PFSK-1 (cell line): ENCODE measurements around the gene NUBPL.

Source experiments
- FOXP2 ChIP-seq: optimal IDR thresholded peaks from 2 replicates; pipeline ENCODE3; 2011; ENCODE audit warnings: borderline replicate concordance, control low read depth, inconsistent platforms; ENCODE audit not compliant: insufficient read depth; ENCODE audit errors: extremely low read length, extremely low read depth
- POLR2AphosphoS5 ChIP-seq: IDR thresholded peaks from 2 replicates; pipeline ENCODE4 v1.6.1; 2012; ENCODE audit warnings: low read depth, mild to moderate bottlenecking, control low read depth, low read length, moderate library complexity
- SIN3A ChIP-seq: IDR thresholded peaks from 2 replicates; pipeline ENCODE4 v1.6.1; 2012; ENCODE audit warnings: mild to moderate bottlenecking, low read length, moderate library complexity, borderline replicate concordance; ENCODE audit not compliant: insufficient read depth
- TAF1 ChIP-seq: IDR thresholded peaks from 2 replicates; pipeline ENCODE4 v1.6.1; 2012; ENCODE audit warnings: low read length, control low read depth, borderline replicate concordance; ENCODE audit not compliant: insufficient read depth
- TF ChIP-seq, protein P1 (sequence below), 2 experiments: IDR thresholded peaks; 2 replicates each; pipeline versions ENCODE4 v1.6.1 to v1.8.0; 2011 to 2012; ENCODE audit warnings: low read depth in 2 of 2, low read length in 2 of 2, control low read depth in 1 of 2, inconsistent platforms in 1 of 2, mild to moderate bottlenecking in 1 of 2, moderate library complexity in 1 of 2; ENCODE audit not compliant: insufficient read depth in 1 of 2

NUBPL gene

DNA sequence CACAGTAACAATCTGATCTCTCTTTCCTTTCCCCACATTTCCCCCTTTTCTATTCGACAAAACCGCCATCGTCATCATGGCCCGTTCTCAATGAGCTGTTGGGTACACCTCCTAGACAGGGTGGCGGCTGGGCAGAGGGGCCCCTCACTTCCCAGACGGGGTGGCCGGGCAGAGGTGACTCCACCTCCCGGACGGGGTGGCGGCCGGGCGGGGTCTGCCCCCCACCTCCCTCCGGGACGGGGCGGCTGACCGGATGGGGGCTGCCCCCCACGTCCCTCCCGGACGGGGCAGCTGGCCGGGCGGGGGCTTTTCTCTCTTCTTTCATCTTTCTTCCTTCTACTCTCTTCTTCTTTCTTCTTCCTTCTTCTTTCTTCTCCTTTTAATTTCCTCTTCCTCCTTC is 1.3 kb upstream of the NUBPL start:
- TF ChIP-seq POLR2AphosphoS5 (no peak), TAF1 (no peak), FOXP2 (no peak), SIN3A (no peak)
- TF ChIP-seq, protein P1, sequence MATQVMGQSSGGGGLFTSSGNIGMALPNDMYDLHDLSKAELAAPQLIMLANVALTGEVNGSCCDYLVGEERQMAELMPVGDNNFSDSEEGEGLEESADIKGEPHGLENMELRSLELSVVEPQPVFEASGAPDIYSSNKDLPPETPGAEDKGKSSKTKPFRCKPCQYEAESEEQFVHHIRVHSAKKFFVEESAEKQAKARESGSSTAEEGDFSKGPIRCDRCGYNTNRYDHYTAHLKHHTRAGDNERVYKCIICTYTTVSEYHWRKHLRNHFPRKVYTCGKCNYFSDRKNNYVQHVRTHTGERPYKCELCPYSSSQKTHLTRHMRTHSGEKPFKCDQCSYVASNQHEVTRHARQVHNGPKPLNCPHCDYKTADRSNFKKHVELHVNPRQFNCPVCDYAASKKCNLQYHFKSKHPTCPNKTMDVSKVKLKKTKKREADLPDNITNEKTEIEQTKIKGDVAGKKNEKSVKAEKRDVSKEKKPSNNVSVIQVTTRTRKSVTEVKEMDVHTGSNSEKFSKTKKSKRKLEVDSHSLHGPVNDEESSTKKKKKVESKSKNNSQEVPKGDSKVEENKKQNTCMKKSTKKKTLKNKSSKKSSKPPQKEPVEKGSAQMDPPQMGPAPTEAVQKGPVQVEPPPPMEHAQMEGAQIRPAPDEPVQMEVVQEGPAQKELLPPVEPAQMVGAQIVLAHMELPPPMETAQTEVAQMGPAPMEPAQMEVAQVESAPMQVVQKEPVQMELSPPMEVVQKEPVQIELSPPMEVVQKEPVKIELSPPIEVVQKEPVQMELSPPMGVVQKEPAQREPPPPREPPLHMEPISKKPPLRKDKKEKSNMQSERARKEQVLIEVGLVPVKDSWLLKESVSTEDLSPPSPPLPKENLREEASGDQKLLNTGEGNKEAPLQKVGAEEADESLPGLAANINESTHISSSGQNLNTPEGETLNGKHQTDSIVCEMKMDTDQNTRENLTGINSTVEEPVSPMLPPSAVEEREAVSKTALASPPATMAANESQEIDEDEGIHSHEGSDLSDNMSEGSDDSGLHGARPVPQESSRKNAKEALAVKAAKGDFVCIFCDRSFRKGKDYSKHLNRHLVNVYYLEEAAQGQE (IDR thresholded peaks at IDR 0.05; ENCODE audit: insufficient read depth in 1 of 2, low read depth in 2 of 2, low read length in 2 of 2) = no peak

DNA sequence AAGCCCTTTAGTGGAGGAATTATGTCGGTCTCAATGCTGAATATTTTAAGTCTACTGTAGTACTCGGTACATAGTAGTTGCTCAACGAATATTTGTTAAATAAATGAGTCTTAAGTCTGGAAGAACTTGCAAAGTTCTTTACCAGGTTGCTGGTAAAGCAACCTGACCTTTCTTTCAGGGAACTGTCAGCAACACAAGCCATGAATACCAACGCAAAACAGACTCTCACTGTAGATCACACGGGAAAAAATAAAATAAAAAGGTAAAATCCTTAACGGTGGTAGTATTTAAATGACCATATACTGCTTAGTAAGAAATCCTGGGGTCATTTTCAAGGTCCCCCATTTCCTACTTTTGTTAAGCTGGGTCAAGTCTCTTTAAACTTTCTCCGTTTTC is 447 bp upstream of the NUBPL start:
- TF ChIP-seq SIN3A = no peak
- no peak for TF ChIP-seq POLR2AphosphoS5
- TF ChIP-seq, protein P1 (IDR thresholded peaks at IDR 0.05; ENCODE audit: insufficient read depth in 1 of 2, low read depth in 2 of 2, low read length in 2 of 2) = no peak
- TF ChIP-seq FOXP2 = no peak

DNA sequence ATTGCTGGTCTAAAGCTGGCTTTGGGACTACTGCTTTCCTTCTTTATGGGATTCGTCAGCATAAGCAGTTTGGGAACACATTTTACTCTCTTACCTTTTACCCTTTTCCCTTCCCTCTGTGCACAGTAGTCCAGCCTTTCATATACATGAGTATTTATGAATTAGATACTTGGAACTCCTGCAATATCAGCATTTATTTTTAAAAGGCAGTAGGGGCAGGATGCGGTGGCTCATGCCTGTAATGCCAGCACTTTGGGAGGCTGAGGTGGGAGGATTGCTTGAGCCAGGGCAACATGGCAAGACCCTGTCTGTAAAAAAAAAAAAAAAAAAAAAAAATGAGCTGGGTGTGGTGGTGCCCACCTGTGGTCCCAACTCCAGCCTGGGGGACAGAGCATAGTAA is 3.0 kb downstream of the NUBPL start:
- TF ChIP-seq, protein P1 (IDR thresholded peaks at IDR 0.05; ENCODE audit: insufficient read depth in 1 of 2, low read depth in 2 of 2, low read length in 2 of 2) = no peak
- TF ChIP-seq SIN3A (no peak), FOXP2 (no peak), TAF1 (no peak), POLR2AphosphoS5 (no peak)

DNA sequence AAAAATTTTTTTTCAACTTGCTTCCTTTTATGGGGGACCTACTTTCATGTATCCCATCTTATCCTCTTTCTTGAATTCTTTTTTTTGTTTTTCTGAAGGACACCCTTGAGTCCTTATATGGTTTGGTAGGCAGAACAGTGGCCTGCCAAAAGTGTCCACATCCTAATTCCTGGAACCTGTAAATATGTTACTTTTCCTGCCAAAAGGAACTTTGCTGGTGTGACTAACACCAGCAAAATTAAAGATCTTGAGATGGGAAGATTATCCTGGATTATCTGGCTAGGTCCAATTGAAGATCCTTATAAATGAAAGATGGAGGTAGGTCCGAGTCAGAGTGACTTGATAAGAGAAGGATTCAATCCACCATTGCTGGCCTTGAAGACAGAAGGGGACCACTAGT is 5.3 kb downstream of the NUBPL start:
- no peak for TF ChIP-seq TAF1
- no peak for TF ChIP-seq FOXP2
- no peak for TF ChIP-seq SIN3A
- TF ChIP-seq, protein P1 (IDR thresholded peaks at IDR 0.05; ENCODE audit: insufficient read depth in 1 of 2, low read depth in 2 of 2, low read length in 2 of 2) = no peak
- TF ChIP-seq POLR2AphosphoS5 = no peak

DNA sequence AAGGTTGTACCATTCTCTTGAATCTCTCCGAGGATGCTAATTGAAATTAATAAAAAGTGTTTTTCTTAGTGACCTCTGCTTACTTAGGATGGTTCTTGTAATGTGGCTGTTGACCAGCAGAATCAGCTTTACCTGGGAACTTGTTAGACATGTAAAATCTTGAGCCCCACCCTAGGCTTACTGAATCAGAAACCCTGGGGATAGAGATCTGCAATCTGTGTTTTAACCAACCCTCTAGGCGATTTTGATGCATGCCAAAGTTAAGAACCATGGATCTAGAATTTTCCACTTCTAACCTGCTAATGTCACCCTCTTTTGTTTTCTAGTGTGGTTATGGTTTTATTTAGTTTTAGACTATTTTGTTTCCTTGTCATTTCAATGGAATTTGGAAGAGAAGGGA is 6.5 kb downstream of the NUBPL start:
- TF ChIP-seq POLR2AphosphoS5 (no peak), TAF1 (no peak), FOXP2 (no peak), SIN3A (no peak)
